Measurements from ENCODE around the gene LRRC8A.
"Not testable (repeated sequence)": the region's sequence is repeated elsewhere in the genome, so short reads cannot be mapped to it uniquely, and the experiment has no call there.

Gene LRRC8A

GRCh38 chr9:128870128-128870940 lies 11.6 kb upstream of the LRRC8A start:
- no peak for DNase-seq

GRCh38 chr9:128870941-128871265 lies 11.0 kb upstream of the LRRC8A start:
- not testable (repeated sequence) for DNase-seq

GRCh38 chr9:128877852-128878251 lies 4.1 kb upstream of the LRRC8A start:
- peak; percentile 79 for DNase-seq

DNA sequence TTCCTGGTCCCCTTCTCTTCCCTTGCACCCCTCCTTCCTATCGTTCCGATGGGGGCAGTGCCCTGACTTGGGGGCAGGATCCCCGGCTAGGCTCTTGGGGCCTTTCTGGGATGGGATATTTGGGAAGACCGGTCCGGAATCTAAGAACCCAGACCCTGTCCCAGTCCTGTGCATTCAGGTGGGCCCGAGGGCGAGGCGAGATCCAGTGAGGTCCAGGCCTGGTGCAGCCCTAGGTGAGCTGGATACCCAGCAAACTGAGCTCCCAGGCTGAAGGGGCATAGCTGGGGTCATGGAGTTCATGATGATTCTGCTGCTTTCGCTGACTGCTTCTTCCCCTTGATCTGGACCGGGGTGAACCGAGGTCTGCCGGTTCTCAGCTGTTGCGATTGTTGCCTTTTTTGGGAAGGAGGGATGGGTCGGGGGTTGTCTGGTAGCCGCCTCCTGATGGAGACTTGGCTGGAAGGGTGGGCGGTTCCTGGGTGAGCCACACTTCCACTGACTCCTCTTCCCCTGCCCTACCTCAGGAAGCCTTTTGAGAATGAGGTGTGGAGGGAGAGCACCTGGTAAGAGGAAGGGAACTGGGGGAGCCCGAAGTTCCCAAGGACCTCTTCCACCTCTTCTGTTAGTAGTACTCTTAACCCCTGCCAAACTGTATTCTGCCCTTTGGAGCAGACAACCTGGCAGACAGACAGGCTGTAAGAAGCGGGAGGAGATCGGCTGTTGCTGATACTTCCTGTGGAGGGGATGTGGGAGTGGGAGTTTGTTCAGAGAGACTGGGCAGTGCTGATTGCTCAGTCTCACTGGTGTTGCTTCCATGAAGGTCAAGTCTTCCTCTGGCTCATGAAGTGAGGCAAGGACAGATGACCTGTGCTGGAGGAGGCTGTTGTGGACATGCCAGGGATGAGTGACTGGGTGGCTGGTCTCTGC lies 1.0 kb downstream of the LRRC8A start:
- DNase-seq = peak; percentile 23

DNA sequence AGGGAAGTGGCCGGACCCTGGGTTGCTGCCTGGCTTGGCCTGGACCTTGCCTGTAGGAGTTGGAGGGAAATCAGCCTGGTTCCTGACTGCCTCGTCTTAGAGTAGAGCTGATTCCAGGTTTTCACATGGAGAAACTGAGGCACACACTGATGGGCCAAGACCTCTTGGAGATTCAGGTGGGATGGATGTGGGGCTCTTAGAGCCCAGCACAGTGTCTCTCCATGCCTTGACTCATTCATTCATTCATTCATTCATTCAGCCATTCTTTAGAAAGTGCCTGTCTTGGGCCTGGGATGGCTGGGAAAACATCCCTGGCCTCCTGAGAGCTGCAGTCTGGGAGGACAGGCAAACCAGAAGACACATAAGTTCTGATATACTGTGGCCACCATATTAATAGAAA lies 2.2 kb downstream of the LRRC8A start:
- no peak for DNase-seq

- DNase-seq = no peak
Measured at GRCh38 chr9:128885376-128885775, 3.4 kb downstream of the LRRC8A start.

DNA sequence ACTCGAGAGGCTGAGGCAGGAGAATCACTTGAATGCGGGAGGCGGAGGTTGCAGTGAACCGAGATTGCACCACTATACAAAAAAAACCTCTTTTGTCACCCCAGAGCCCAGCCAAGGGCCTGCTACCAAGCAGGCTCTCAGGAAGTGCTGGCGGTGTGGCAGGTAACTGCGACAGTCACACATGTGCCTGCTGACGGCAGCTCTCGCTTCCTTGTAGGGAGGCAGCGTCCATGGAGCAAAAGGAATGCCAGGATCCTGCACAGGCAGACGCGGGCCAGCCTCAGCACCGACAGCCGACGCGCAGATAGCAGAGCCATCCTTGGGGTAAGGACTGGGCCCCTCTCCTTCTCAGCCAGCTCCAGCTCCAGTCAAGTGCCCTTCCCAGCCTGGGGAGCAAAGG lies 3.9 kb downstream of the LRRC8A start:
- no peak for DNase-seq

- peak; percentile 43 for DNase-seq
Measured at GRCh38 chr9:128886211-128886891, 4.4 kb downstream of the LRRC8A start.

- DNase-seq = no peak
Measured at GRCh38 chr9:128887049-128887448, 5.1 kb downstream of the LRRC8A start.

DNA sequence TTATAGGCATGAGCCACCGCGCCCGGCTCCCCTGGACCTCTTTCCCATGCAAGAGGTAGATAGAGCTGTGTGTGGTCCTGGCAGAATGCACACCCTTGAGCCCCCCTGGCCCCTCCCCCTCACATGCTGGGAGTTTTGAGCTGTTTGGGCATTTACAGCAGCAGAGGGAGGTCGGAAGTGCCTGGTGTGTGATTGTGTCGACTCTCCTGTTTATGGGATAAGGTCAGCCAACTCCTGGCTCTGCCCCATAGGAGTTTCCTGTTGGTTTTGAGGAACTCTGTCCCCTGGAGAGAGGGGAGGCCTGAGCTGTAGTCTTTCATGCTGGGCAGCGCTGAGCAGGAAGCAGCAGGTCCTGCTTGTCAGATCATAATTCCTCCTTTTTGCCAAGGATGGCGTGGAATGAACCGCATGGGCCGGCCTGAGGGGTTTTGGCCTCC lies 6.0 kb downstream of the LRRC8A start:
- DNase-seq = no peak

GRCh38 chr9:128891321-128892220 lies 9.6 kb downstream of the LRRC8A start:
- DNase-seq = peak; percentile 10

DNA sequence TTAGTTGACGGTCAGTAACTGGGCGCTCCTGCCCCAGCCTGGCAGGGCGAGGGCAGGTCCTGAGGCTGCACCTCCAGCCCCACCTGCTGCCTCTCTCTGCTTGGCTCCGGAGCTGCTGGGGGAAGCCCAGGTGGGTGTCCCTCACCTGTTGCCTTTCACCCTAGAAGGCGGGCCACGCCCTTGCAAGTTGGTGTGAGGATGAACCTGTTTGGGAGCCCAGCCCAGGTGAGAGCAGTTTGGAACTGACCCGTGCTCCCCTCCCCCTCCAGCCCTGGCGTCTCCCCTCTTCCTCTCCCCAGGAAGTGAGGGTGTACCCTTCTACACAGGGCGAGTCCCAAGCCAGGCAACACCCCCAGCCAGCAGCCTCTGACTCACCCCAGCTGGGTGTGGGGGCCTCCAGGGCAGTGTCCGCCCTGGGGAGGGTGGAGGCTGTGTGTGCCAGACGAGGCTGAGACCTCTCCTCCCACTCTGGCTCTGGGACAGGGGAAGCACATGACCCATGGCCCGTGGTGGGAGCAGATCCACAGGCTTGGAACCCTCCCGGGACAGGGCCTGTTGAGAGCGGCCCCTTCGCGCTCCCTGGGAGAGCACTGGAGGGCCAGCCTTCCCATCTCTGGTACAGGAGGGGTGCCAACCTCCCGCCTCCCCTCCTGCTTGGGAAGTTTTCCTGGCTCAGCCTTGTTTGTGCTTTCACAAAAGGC lies 10.4 kb downstream of the LRRC8A start:
- DNase-seq = peak; percentile 94

GRCh38 chr9:128893354-128893753 lies 11.4 kb downstream of the LRRC8A start:
- DNase-seq = no peak

- no peak for DNase-seq
Measured at GRCh38 chr9:128894764-128895163, 12.8 kb downstream of the LRRC8A start.

DNA sequence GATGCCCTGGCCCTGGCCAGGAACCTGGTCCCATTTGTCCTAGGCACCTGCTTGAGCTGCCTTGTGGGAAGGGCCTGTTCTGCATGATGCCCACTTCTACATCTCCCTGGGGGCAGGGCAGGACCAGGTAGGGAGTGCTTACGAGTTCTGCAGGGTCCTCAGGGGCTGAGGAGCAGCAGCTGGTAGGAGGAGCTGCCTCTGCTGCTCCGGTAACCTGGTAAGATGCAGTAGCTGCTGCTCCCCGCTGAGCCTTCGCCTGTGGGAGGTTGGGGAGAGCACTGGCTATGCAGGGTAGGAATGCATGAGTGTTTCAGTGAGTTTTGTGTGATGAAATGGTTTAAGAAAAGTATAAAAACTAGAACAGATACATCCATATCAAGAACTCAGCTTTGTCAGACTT lies 13.6 kb downstream of the LRRC8A start:
- DNase-seq = no peak

DNA sequence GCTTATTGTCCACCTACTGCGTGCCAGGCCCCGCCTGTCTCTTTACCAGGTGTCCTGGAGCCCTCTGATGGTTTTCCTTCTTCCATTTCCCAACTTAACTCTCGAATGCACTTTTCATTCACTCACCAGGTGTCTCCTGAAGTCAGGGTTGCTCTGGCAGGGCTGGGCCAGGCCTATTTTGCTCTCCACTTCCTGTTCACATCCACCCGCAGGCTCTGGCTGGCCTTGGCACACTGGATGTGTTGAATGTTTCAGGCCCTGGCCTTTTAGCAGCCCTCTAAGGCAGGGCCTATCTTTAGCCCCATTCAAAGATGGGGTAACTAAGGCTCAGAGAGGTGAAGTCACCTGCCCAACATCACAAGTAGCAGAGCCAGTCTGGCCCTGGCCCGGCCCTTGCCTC lies 16.4 kb downstream of the LRRC8A start:
- DNase-seq = no peak

DNA sequence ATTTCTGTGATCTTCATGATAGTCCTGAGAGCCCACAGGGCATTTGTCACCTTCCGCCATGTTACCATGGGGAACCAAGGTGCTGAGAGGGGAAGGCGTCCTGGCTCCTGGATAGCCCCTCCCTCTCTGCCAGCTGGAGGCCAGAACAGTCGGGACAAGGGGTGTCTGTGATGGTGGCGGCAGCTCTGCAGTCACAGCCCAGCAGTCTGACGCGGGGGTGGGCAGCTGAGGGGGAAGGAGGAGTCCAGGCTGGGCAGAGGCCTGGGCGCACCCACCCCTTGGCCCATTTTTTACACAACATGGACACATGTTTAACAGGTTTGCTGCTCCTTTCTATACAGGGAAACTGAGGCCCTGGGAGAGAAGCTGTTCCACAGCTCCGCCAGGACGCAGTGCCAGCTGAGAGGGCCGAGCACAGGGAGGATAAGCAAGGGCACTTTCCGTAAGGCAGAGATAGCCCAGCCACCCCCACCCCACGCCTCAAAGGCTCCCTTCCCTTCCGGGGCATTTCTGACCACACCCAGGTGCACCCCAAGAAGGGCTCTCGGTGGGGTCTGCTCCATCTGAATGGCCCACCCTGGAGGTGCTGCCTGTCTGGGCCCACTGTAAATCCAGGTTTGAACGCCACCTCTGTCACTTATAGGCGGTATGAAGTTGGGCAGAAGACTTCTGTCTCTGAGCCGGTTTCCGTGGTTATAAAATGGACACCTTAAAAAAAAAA lies 17.1 kb downstream of the LRRC8A start:
- no peak for DNase-seq

GRCh38 chr9:128899566-128900322 lies 17.8 kb downstream of the LRRC8A start:
- peak; percentile 34 for DNase-seq

GRCh38 chr9:128901379-128901778 lies 19.4 kb downstream of the LRRC8A start:
- no peak for DNase-seq

- DNase-seq = no peak
Measured at GRCh38 chr9:128901822-128902221, 19.9 kb downstream of the LRRC8A start.
